Spleen (tissue), 11 donors: ENCODE data around the gene RTN4R. TPM values are rescaled to one million over a fixed set of nuclear protein-coding genes. Genes with fewer than 3 reads are reported as not detected.

ENCODE experiments used
- DNase-seq: peaks from one replicate; pipeline ENCODE4 v3.0.0-alpha.2; 2020
- H3K27ac ChIP-seq, 8 donors: fragments of 200-600 bp; sonication (generic) in 7 of 8; 1 replicate in 4 of 8; 2 replicates in 4 of 8; pipeline versions ENCODE4 v1.5.0 to v1.8.0; 2016 to 2021; ENCODE audit warnings: inconsistent platforms in 4 of 8, mild to moderate bottlenecking in 4 of 8, moderate library complexity in 1 of 8
- H3K27me3 ChIP-seq, 7 donors: fragments of 200-600 bp; sonication (generic) in 6 of 7; replicated peaks in 1 of 7; 1 replicate in 4 of 7; 2 replicates in 3 of 7; pipeline versions ENCODE4 v1.5.0 to v1.8.0; 2016 to 2021; ENCODE audit warnings: inconsistent platforms in 3 of 7, mild to moderate bottlenecking in 1 of 7
- H3K36me3 ChIP-seq, 6 donors: fragments of 200-600 bp; sonication (generic) in 5 of 6; 1 replicate in 4 of 6; 2 replicates in 2 of 6; pipeline versions ENCODE4 v1.5.0 to v1.8.0; 2016 to 2021; ENCODE audit warnings: inconsistent platforms in 2 of 6
- H3K4me1 ChIP-seq, 6 donors: fragments of 200-600 bp; sonication (generic) in 5 of 6; 1 replicate in 3 of 6; 2 replicates in 3 of 6; pipeline versions ENCODE4 v1.5.0 to v1.8.0; 2016 to 2021; ENCODE audit warnings: inconsistent platforms in 3 of 6
- H3K4me3 ChIP-seq, 8 donors: fragments of 200-600 bp; sonication (generic) in 7 of 8; 1 replicate in 4 of 8; 2 replicates in 4 of 8; pipeline versions ENCODE4 v1.5.0 to v1.8.0; 2016 to 2021; ENCODE audit warnings: inconsistent platforms in 4 of 8, mild to moderate bottlenecking in 4 of 8, moderate library complexity in 2 of 8
- H3K9me3 ChIP-seq, 8 donors: fragments of 200-600 bp; sonication (generic) in 7 of 8; 1 replicate in 4 of 8; 2 replicates in 4 of 8; pipeline versions ENCODE4 v1.5.0 to v1.8.0; 2016 to 2021; ENCODE audit warnings: inconsistent platforms in 4 of 8
- POLR2A ChIP-seq, 3 donors: fragments of 450-650 bp; IDR thresholded peaks; one replicate each; pipeline ENCODE4 v1.5.1; 2017; ENCODE audit warnings: antibody characterized with exemption in 3 of 3, mild to moderate bottlenecking in 1 of 3
- POLR2AphosphoS5 ChIP-seq, 3 donors: sonication (generic); formaldehyde crosslinking; IDR thresholded peaks; one replicate each; pipeline ENCODE4 v1.5.1; 2017; ENCODE audit warnings: antibody characterized with exemption in 3 of 3
- WGBS, 5 donors: extraction: QIAGEN DNeasy Blood & Tissue Kit in 3 of 5; methylation state at CpG; one replicate each; pipeline versions ENCODE4 v1.1.5 to v1.1.7; 2013 to 2018; 5-methylcytosine and 5-hydroxymethylcytosine counted together
- intact Hi-C: fragments of 100-400 bp; cut with DNase I; formaldehyde crosslinking; loops from one replicate; pipeline ENCODE4 v1.15.0; 2023; ENCODE audit warnings: low total_unique reads
- polyA plus RNA-seq, 3 donors: library from polyadenylated mRNA; stranded (reverse); fragments of 200-250 nt; gene quantifications; one replicate each; pipeline ENCODE4 v1.2.1, GENCODE V29; 2013
- total RNA-seq, 7 donors: library from RNA; depleted of rRNA in 3 of 7; stranded (reverse); fragments of >200 nt in 3 of 7; fragmentation: NEBNext Ultra II Directional in 4 of 7; extraction: Animal tissue kit (Norgen Biotek cat#: 25700) in 4 of 7; gene quantifications; one replicate each; pipeline versions ENCODE4 v1.1.0 to v1.2.1, GENCODE V29; 2016 to 2021
- TF ChIP-seq, protein P1 (sequence below), 11 experiments: fragments of 200-600 bp in 7 of 11; fragments of 450-650 bp in 4 of 11; sonication (generic) in 4 of 11; IDR thresholded peaks in 8 of 11; conservative IDR thresholded peaks in 3 of 11; 1 replicate in 7 of 11; 2 replicates in 4 of 11; pipeline versions ENCODE4 v1.4.0 to v1.8.0; 2016 to 2021; ENCODE audit warnings: antibody characterized with exemption in 11 of 11, inconsistent platforms in 4 of 11, mild to moderate bottlenecking in 1 of 11
- donor health status: healthy with polysubstance abuse.
- donor health status: DM: no; HTN: no; CAD: no; lungs with moderate emphysema.
- donor health status: DM: no; HTN: no; CAD: no.
- donor health status: Bipolar disorder and iron deficiency.
- donor health status: healthy.
- donor health status: DM: no; HTN: no; CAD: no.
- donor health status: DM: yes; HTN: yes; CAD: no.

Gene RTN4R
- total and polyA plus RNA-seq, 10 donors = 1.5 to 11.8 (median 6.1) TPM

DNA sequence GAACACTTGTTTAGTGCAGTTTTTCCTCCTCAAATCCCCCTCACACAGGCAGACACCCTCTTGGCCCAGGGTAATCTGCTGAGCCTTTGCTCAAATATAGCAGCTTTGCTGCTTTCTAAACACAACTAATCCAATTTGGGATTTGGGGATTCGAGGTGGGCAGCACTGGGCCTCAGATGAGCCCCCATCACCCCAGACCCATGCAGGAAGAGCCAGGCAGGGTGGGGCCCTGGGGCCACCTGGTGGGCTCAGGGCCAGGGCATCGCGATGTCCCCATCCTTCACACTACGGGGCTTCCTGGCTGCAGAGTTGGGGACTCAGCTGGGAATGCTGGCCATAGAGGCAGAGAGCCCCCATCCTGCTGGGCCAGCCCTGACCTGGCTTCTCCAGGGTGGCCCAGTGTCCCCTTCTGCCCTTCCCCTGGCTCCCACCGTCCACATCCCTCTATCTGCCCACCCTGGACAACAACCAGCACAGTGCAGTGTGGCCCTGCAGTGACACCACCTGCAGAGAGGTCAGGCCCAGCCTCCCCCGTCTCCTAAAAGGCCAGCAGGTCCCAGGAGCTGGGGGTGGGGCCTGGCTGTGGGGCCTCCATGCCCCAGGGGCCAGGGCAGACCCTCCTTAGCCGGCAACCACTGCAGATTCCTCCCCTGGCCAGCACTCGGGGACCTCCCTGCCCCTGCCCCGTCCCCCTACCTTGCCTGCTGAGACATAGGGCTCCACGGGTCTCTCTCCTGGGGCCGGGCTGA, 60.7 kb downstream of the RTN4R start:
- WGBS, 5 donors = 59 to 85% (median 74%) methylated on average over 6 to 11 of the region's 11 CpGs
- H3K27me3 ChIP-seq = no peaks in the 10 kb centered on the region
- peak overlapping the region; percentile 35 to 81 (median 64) for H3K4me3 ChIP-seq
- no peaks in the 10 kb centered on the region for H3K9me3 ChIP-seq
- TF ChIP-seq POLR2AphosphoS5 (IDR thresholded peaks at IDR 0.05) = no peak
- TF ChIP-seq, protein P1, sequence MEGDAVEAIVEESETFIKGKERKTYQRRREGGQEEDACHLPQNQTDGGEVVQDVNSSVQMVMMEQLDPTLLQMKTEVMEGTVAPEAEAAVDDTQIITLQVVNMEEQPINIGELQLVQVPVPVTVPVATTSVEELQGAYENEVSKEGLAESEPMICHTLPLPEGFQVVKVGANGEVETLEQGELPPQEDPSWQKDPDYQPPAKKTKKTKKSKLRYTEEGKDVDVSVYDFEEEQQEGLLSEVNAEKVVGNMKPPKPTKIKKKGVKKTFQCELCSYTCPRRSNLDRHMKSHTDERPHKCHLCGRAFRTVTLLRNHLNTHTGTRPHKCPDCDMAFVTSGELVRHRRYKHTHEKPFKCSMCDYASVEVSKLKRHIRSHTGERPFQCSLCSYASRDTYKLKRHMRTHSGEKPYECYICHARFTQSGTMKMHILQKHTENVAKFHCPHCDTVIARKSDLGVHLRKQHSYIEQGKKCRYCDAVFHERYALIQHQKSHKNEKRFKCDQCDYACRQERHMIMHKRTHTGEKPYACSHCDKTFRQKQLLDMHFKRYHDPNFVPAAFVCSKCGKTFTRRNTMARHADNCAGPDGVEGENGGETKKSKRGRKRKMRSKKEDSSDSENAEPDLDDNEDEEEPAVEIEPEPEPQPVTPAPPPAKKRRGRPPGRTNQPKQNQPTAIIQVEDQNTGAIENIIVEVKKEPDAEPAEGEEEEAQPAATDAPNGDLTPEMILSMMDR (IDR thresholded peaks at IDR 0.05 in 8 of 11, conservative IDR thresholded peaks at IDR 0.05 in 3 of 11) = no peak
- TF ChIP-seq POLR2A (IDR thresholded peaks at IDR 0.05) = no peak
- no peak for DNase-seq
- H3K36me3 ChIP-seq = no peaks in the 10 kb centered on the region
- H3K27ac ChIP-seq = peak overlapping the region in 7 of 8 donors; percentile 85 to 90 (median 88)
- intact Hi-C loops = no loop called here
- peaks cover 35 to 96% (median 69%) of the 10 kb centered on the region in 6 donors for H3K4me1 ChIP-seq

- H3K27me3 ChIP-seq = no peaks in the 10 kb centered on the region
- TF ChIP-seq POLR2A (IDR thresholded peaks at IDR 0.05) (no peak), POLR2AphosphoS5 (IDR thresholded peaks at IDR 0.05) (no peak)
- TF ChIP-seq, protein P1 (IDR thresholded peaks at IDR 0.05 in 8 of 11, conservative IDR thresholded peaks at IDR 0.05 in 3 of 11) = no peak
- H3K27ac ChIP-seq = peak overlapping the region; percentile 79 to 90 (median 87)
- H3K4me3 ChIP-seq = peak overlapping the region; percentile 35 to 81 (median 64)
- DNase-seq = no peak
- peaks cover 36 to 93% (median 70%) of the 10 kb centered on the region in 6 donors for H3K4me1 ChIP-seq
- no peaks in the 10 kb centered on the region for H3K36me3 ChIP-seq
- no peaks in the 10 kb centered on the region for H3K9me3 ChIP-seq
- 31 to 50% (median 33%) methylated on average over 7 to 9 of the region's 9 CpGs for WGBS, 5 donors
- intact Hi-C loops = no loop called here
Measured at GRCh38 chr22:20206709-20207215, 61.4 kb downstream of the RTN4R start.

- Histone ChIP-seq H3K27ac (peak overlapping the region; percentile 79 to 90 (median 87)), H3K4me3 (peak overlapping the region; percentile 35 to 81 (median 64)), H3K36me3 (no peaks in the 10 kb centered on the region), H3K4me1 (peaks cover 36 to 89% (median 67%) of the 10 kb centered on the region in 6 donors), H3K27me3 (no peaks in the 10 kb centered on the region), H3K9me3 (no peaks in the 10 kb centered on the region)
- 6 to 14% (median 9%) methylated on average over 11 to 12 of the region's 12 CpGs for WGBS, 5 donors
- TF ChIP-seq POLR2AphosphoS5 (IDR thresholded peaks at IDR 0.05) = peak; percentile 48 to 85 (median 76)
- TF ChIP-seq POLR2A (IDR thresholded peaks at IDR 0.05) = no peak
- TF ChIP-seq, protein P1 (IDR thresholded peaks at IDR 0.05 in 8 of 11, conservative IDR thresholded peaks at IDR 0.05 in 3 of 11) = peak in 6 of 11 experiments; percentile 15 to 37 (median 28)
- DNase-seq = peak; percentile 92
- intact Hi-C loops = no loop called here
Measured at GRCh38 chr22:20205964-20206708, 62.0 kb downstream of the RTN4R start.
